GM19397 (cell line): Measurements from ENCODE around the gene REG4.

ENCODE experiments used
- ATAC-seq: cut with Tn5 transposase; IDR thresholded peaks from one replicate; pipeline ENCODE4 v1.9.1; 2021; ENCODE audit warnings: mild to moderate bottlenecking, moderate library complexity; ENCODE audit not compliant: unreplicated experiment

The REG4 gene

DNA sequence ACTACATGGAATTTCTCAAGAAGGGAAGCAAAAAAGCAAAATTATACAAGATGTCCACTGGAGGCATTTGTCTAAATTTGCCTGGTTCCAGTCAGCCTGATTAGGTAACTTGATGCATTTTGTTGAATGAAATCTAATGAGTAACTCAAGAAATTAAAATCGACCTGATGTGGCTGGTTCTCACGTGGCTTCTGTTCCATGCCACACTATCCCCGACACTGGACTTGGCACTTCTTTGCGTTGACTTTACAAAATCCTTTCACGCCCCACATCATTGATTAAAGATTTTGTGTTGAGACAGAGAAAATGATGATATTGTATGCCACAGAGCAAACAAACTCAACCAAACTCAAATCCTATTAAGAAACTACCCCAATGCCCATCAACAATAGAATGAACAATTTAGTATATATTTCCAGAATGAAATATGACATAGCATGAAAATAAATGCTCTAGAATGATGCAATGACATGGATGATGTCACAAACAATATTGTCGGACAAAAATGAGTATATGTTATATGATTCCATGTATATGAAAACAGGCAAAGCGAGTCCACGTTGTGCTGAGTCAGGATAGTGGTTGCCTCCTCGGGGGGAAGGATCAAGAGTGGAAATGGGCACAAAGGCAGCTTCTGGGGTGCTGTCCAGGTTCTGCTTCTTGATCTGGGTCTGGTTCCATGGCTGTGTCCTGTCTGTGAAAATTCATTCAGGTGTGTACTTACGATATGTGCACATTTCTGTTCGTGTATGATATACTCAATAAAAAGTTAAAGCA lies 29.6 kb downstream of the REG4 start:
- no peak for ATAC-seq

DNA sequence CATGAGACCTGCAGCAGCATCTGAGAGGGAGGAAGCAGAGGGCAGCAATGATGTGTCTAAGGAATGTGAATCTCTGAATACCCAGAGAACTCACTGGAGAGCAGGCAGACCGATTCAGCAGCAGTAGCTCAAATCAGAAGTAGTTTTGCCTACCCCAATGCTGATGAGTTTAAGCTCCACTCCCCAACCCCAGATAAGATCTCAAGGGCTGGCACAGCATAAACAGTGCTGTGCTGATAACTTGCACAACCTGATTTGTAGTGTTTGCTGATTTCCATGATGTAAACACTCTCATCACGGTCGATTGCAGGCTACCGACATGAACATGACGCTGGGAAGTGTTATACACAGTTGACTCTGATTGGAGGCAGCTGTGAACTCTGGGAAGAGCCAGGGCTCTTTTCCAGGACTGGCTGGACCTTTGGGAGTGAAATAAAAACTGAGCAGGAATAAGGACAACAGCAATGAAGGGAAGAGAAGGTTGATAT lies 31.3 kb downstream of the REG4 start:
- no peak for ATAC-seq

DNA sequence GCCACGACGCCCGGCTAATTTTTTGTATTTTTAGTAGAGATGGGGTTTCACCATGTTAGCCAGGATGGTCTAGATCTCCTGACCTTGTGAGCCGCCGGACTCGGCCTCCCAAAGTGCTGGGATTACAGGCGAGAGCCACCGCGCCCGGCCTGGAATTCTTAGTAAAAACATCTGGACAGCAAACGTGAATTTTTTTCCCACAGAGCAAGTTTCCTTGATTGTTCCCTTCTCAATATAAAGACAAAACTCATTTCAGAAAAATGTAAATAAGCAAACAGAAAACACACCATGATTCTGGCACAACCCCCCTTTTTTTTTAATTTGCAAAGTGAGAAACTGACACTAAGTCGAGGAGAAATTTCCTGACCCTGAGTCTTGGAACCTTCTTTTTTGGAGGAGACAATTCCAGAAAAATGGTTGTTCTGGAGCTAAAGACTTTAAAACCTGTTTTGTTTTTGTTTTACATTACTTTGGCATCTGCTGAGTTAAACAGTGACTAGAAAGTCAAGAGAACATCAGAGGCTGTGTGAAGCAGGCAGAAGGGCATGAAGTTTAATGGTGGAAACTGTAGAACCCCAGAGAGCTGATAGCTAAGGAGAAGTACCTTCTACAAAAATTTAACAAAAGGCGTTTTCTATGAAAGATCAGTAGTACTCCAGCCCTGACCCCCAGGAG lies 32.2 kb downstream of the REG4 start:
- no peak for ATAC-seq

DNA sequence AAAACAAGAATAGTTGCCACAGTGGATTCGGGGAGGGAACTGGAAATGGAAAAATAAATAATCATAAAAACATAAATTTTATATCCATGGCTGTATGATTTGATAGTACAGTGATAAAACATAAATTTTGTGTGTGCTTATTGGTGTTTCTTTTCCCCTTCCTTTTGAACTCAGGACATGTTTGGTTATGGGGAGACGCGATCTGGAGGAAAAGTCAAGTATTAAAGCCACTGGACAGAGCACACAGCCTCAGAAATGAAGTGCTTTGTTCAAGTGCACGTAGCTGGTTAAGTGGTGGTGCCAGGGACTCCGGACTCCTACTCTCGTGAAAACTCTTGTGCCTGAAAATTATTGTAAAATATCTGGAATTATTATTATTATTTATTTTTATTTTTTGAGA lies 32.9 kb downstream of the REG4 start:
- ATAC-seq, result no peak

DNA sequence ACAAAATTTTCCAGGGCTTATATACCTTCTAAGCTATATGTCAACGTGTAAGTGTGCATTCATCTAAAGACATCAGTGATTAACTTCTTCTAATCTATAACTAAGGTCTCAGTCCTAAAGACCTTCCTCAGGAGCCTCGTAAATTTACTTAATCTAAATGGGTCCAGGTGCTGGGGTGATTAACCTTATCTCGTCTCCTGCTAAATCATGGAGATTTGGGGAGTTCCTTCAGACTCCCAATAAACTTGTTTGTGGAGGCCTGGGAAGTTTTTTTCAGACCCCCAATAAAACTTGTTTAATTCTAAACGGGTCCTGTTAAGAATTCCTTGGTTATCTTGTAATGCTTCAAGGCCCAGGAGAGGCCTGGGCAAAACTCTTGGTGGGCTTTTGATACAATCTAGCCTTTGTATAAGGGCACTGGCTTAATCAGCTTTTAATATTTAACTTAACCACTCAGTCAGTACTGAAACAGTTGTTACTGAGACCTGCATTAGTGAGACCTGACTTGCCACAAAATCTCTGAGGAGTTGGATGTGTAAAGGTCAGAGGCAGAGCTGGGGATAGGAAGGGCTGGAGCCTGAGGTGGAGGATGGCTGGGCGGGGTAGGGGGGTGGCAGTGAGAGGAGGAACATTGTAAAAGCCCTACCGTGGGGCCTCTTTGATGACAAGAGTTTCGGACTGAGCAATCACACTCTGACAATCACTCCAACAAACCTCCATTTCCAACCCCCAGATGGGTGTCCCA lies 36.3 kb downstream of the REG4 start:
- ATAC-seq, result no peak

DNA sequence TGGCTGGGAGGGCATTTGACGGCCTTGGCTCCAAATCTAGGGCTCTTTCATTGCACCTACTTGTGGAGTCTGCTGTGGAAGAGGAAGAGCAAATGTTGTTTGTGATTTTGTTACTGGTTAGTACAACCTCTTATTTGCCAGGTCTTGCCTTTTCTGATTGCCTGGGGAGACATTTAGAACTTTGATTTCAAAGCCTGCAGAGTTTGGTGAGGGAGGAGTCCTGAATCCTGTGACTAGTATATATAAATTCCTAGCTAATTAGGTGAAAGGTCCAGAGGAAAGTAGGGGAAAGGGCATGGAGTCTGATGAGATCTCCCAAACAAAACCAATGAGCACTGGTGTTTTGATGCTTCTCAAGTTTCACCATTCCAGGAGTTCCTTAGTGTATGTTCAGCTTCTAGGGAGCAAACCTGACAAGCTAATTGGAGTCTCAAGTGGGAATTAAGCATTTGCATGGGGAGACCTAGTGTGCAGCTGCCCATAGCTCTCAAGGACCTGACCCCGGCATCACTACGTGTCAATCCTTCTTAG lies 37.5 kb downstream of the REG4 start:
- no peak for ATAC-seq

DNA sequence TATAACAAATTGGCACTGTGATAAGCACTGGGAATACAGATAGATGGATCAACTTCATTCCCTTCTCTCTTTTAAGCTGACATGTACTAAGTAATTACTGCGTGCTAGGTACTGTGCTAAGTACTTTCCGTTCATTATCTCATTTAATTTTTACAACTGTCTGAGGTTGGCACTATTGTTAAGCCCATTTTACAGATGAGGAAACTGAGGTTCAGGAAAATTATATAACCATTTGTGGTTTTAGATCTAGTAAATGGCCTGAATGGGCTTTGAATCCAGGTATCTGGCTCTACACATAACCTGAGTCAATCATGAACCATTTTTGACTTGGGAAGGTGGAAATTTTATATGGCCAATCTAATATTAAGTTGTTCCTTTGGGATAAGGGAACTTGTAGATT lies 39.0 kb downstream of the REG4 start:
- no peak for ATAC-seq

DNA sequence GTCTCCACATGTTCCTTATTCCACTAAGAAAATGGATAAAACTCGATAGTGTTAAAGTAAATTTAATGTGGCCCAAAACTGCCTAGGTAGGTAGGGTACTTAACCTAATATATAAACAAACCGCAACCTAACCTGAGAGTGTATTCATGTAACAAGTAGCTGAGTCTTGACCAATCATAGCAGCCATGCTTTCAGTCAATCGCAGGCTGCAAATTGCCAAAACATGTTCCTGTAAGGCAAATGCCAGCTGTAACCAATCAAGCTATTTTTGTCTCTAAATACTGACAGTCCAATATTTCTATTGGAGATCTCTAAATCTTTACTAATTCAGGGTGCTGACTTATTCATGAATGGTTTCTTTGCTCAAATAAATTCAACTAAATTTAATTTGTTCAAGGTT lies 39.5 kb downstream of the REG4 start:
- ATAC-seq, result no peak

DNA sequence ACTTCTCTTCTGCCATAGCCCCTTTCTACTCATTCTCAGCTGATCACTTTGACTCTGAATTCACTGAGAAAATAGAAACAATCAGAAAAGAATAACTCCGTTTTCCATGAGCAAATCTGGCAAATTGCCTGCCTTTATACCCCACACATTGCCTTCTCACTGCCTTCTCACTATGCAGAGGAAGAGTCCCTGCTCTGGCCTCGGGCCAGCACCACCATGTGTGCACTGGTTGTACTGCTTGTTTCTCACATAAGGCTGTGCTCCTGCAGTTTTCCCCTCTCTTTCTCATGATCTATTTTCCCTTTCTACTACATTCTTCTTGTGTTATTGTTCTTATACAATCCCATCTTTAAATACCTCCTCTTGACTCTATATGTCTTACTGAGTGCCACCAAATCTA lies 40.2 kb downstream of the REG4 start:
- ATAC-seq, result no peak

DNA sequence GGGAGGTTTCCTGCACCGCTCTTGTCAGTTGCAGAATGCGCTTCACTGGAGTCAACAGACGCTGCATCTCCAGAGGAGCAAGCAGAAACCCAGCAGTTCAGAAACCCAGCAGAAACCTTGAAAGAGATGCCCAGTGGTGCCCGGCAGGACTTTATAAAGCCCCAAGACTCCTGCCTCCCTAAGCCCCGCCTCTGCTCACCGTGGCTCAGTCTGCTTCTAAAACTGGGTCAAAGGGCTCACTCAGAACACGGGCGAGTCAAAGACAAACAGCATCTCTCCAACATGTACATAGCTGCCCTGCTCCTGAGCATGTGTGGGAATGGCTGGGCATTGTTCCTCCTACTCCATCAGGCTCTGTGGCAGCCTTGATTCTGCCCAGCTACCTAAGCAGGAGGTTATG lies 42.5 kb downstream of the REG4 start, which contains the start of gene HMGCS2:
Gene HMGCS2 (minus strand): TSS at position 128 of the 400 bp plus-strand sequence. CDS start 61 bp downstream, at position 67.
- no peak for ATAC-seq

DNA sequence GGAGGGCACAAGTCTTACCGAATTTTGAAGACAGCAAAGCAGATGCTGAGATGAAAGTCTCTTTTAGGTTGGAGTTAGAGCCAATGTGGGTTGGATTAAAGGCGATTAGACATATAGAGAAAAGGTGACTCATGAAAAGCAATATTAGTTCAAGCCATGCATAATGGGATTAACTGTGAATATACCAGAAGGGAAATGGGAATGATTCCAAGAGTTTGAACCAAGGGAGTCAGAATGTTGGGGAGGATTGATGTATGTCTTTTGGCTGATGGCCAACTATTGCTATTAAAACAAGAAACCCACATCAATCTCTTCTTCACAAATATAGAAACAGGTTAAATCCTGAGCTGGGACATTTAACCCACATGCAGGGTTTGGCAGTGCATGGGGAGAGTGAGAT lies 43.8 kb downstream of the REG4 start:
- ATAC-seq, result no peak

DNA sequence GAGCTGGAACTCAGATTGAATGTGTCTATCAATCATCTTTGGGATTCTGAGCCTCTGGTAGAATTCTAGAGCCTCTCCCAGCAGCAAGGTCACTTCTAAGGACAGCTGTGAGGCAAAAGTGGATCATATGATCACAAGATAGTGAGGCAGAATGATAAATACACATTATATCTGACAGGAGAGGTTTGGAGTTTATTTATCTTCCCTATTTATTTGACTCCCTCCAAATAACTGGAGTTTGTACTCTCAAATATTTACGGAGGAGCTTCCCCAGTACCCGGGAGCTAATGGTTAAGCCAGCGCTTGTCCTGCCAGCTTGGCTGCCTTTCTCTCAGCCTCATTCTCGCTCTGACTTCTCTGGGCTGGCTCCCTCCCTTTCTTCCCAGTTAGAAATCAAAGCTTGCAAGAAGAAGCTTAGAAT lies 44.9 kb downstream of the REG4 start:
- no peak for ATAC-seq

DNA sequence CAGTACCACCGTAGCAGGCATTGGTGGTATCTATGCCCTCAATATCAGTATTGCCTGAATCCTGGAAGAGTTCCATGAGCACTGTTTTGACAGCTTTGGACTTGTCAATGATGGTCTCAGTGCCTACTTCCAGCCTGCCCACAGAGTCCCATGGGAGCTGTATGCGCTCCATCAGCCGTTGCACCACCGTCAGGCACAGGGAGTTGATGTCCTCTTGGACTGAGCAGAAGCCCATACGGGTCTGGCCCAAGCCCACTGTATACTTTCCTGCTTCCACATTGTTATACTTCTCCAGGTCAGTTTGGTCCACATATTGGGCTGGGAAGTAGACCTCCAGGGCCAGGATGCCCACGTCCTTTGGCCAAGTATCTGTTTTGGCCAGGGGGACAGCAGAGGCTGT lies 47.0 kb downstream of the REG4 start:
- no peak for ATAC-seq

DNA sequence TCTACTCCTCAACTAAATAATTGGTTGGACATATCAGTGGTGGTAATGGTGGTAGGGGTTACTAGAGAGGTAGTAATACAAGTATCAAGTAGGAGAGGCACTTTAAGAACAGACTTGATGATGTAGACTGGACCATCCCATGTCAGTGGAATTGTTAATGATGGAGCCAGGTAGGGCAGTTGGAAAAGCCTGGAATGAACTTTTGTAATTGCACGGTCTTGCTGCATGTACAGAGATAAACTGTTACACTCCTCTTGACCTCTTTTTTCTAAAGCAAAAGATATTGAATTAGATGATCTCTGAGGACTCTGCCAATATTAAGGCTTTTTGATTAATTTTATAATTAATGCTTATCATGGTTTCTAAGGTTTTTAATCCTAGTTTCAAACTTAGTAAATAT lies 48.3 kb downstream of the REG4 start:
- ATAC-seq, result no peak

DNA sequence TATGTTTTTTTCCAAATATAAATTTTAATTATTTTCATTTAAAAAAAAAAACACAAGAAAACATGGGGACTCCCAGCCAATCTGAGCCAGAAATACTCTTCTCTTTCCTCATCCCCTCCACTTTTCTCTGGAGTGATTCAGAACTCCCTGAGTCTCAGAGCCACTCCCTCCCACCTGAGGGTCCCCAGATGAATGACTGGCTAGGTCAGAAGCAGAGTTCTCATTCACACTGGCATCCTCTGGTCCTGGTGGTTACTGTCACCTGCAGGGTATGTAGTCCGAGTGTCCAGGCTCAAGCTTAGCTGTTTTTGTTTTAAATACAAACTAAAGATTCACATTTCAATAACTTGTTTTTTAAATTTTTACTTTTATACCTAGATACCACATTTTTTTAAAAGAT lies 48.9 kb downstream of the REG4 start:
- no peak for ATAC-seq

DNA sequence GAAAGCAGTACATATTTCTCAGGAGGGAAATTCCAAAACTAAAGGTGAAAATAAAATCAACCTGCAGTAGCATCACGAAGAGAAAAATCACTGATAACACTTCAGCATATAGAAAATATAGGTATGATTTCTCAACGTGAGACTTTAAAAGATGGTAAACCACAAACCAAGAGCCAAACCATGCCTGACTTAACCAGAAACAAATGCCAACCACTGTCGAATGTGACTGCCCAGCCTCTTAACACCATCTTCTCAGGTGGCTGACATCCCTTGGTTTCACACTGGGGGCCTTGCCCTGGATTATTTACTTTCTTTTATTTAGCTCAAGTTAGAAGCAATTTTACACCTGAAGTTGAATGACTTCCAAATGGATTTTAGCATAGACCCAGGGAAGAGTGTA lies 52.7 kb downstream of the REG4 start:
- ATAC-seq, result no peak

DNA sequence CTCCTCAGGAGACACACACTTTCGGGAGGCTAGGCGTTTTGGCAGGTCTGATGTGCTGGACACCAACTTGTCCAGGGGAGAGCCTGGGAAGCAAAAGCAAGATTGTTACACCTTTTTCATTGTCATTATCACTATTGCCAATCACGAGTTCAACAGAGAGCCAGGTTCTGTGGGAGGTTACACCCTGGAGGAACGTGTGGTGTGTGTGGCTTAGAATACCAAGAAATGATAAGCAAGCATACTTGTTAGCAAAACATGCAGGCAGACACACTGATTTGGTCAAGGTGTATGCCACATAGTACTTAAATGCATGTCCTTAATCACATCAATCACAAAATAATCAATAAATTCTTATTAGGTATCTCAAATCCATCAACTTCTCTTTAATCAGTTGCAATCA lies 58.7 kb downstream of the REG4 start:
- ATAC-seq, result no peak

DNA sequence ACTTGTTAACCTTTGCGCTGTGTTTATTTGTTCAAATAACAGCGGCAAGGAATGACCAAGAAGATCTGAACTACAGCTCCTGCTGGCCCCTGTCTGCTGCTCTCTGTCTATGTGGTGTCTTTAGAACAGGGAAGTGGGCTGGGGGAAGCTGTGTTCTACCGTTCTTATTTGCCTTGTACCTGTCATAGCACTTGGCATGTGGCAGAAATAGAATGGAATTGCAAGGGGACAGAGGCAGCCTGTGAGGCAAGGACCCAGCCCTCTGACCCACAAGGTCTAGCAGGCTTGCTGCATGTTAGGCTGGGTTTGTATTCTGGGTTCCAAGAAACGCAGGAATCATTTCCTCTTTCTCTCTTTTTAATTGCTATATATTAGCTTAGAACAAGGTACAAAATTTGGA lies 63.2 kb downstream of the REG4 start:
- ATAC-seq, result no peak

DNA sequence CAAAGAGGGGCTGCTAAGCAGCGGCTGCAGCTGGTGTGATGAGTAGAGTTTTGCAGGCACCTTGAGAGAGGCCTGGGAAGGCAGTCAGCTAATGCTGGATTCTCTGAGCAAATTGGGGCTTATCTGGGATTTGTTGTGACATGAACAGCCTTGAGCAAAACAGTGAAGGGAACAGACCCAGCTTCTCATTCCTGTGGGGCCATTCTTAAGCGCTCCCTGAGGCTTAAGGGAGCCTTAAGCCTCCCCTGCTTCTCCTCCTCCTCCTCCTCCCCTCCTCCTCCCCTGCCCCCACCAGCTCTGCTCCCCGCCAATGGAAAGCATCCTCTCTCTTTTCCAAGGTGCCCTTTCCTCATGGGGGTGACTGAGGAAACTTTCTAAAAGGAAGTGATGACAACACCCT lies 63.8 kb downstream of the REG4 start:
- no peak for ATAC-seq

DNA sequence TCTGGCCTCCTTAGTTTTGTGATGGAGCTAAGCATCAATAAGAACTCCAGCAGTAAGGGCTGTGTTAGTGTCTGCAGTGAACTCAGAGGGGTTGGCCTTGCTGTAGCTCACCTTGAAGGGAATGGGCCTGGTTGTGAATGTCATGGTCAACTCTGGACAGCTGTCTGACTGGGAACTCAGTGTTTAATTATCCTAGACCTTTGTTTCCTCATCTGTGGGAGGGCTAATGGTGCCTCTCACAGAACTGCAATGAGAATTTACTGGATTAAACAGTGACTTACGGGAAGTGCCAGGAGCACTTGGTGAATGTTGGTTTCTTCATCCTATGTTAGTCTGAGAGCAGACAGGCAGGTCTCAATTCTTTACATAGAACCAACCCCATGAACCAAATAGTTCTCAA lies 66.2 kb downstream of the REG4 start:
- no peak for ATAC-seq

DNA sequence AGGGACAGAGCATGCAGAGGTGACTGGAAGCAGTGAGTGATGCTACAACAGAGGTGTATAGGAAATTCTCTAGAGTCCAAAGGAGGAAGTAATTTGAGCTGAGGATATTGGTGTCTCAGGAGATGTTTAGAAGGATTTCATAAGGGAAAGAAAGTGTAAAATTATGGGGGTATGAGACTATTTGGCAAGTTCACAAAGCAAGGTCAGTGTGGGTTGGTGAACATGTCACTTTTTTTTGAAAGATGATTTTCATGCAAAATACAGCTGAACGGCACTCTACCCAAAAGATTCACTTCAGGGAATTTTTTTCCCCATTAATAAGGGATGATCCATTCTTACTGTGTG lies 66.7 kb downstream of the REG4 start:
- ATAC-seq, result no peak
